NCI-H146 (cell line): ENCODE results near the gene MYRF.
A peak's percentile ranks its signal among the peaks of the same experiment; 100 is the strongest.

Source experiments
- DNase-seq: peaks from one replicate; lab custom pipeline; 2025; lab: John Stamatoyannopoulos, UW

The MYRF gene

GRCh38 chr11:61739413-61739812, 13.0 kb upstream of the MYRF start:
- DNase-seq: no peak

DNA sequence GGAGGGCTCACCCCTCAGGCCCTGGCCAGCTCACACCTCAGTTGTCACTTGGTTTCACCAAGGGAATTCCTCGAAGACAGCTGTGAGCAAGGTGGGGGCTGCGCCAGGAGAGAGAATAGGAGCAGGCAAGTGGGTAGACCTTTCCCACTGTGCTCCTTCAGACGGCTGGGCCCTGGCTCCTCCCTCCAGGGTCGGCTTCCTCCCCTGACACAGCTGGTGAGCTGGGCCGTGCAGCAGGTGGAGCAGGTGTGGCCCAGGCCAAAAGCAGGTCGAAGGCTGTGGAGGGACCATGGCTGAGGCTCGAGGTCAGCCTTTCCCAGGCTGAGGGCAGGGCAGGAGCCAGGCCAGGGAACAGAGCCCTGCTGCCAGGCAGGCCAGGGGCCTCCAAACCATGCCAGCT, 12.5 kb upstream of the MYRF start:
- peak; percentile 10 for DNase-seq

GRCh38 chr11:61742391-61742790, 10.0 kb upstream of the MYRF start:
- DNase-seq: no peak

DNA sequence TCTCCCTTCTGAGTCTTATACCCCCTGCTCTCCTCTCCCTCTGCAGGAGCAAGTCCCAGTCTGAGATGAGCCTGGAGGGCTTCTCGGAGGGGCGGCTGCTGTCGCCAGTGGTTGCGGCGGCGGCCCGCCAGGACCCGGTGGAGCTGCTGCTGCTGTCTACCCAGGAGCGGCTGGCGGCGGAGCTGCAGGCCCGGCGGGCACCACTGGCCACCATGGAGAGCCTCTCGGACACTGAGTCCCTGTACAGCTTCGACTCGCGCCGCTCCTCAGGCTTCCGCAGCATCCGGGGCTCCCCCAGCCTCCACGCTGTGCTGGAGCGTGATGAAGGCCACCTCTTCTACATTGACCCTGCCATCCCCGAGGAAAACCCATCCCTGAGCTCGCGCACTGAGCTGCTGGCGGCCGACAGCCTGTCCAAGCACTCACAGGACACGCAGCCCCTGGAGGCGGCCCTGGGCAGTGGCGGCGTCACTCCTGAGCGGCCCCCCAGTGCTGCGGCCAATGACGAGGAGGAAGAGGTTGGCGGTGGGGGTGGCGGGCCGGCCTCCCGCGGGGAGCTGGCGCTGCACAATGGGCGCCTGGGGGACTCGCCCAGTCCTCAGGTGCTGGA, 8.8 kb upstream of the MYRF start:
- DNase-seq: no peak

- no peak for DNase-seq
These were observed 8.3 kb upstream of the MYRF start for GRCh38 chr11:61744181-61744580.

DNA sequence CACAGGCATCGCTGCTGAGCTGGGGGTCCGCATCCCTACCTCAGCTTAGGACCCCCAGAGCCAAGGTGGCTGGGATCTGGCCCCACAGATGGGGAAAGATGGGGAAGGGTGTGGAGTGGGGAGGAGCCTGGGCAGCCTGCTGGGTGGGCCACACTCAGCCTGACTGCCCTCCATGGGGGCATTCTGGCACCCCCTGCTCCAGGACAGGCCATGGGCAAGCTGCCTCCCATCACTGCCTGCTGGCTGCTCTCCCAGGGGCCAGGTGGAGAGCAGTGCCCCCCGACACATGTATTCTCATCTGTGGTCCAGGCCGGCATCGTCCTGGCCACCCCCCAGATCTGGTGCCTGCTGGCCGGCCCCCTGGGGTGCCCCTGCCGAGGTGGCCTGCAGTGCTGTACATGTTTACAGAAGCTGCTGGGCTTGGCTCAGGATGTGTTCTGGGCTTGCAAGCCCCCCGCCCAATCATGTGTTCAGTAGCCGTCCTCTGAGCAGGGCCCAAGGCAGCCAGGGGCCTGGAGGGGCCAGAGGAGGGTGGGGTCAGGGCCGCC, 7.8 kb upstream of the MYRF start:
- peak; percentile 30 for DNase-seq

- no peak for DNase-seq
These were observed 6.5 kb upstream of the MYRF start for GRCh38 chr11:61745781-61746441.

GRCh38 chr11:61746442-61747191, 5.8 kb upstream of the MYRF start:
- DNase-seq: no peak

DNA sequence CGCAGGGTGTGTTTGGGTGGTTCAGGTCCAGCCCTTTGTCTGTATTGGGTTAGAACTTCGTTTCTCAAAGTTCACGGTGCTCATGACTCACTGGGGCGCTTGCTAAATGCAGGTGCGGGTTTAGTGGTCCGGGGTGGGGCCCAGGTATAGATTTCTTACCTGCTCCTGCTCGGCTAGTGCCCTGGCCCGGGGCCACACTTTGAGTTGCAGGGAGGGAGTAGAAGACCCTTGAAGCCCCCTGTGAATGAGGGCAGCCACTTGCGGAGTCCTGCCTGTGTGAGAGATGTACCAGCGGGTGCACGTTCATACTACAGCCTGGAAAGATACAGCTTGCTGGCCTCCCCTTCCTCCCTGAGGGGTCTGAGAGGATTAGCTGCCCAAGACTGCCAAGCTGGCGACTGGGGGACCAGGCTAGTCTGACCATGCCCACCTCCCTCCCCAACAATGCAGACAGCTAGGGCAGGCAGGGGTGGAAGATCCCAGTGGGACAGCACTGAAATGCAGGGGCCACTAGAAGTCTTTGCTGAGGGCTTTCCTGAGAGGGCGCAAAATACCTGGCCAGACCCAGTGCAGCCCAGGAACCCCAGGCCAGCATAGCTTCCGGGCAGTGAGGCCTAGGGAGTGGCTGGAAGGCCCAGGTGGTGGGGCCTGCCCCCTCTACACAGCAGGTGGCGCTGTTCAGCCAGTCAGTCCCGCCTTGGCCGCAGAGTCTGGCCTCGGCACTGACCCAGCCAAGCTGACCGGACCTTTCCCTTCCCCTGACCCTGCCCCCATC, 5.1 kb upstream of the MYRF start:
- peak; percentile 71 for DNase-seq

GRCh38 chr11:61747967-61748285, 4.5 kb upstream of the MYRF start:
- DNase-seq: no peak

- no peak for DNase-seq
These were observed 2.7 kb upstream of the MYRF start for GRCh38 chr11:61749591-61750217.

DNA sequence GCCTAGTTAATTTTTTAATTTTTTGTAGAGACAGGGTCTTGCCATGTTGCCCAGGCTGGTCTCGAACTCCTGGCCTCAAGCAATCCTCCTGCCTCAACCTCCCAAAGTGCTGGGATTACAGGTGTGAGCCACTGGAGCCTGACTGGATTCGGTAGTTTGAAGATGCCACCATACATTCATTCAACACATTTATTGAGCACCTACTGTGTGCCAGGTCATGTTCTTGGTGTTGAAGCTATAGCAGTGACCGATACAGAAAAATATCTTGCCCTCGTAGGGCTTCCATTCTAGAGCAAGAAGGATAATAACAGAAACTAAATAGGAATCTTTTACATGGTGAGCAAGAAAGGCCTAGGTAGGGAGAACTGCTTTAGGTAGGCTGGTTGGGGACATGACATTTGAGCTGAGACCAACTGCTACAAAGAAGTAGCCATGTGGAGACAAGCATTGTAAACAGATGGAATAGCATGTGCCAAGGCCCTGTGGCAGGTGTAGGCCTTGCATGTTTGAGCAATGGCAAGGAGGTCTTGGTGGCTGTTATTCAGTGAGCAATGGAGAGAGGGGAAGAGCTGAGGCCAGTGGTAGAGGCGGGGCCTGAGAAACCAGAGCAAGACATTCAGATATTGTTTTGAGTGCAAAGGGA, 1.7 kb upstream of the MYRF start:
- no peak for DNase-seq

- DNase-seq: no peak
These were observed 1.1 kb upstream of the MYRF start for GRCh38 chr11:61751384-61751783.

DNA sequence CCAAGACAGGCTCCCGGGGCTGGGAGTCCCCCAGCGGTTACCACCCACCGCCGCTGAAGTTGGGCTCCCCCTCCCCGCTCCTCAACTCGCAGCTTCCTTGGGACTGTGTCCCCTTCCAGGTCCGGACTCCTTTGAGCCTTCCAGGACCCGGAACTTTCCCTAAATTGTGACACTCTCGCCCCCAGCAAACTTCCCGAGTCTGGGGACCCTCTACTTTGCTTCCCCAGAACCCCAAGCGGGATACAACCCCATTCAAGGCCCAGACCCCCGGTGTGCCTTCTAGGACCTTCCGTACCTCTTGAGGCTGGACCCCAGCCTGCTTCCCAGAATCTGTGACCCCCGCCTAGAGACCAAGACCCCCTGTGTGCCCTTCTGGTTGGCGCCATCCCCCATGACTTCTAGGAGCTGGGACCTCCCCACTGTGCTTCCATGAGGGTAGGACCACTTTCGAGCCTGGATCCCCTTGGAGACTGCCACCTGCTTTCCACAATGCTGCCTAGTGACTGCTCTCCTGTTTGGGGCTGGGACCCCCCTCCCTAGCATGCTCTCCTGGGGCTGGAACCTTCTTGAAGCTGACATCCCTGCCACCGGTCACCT, 587 bp downstream of the MYRF start:
- no peak for DNase-seq

- DNase-seq: no peak
These were observed 1.2 kb downstream of the MYRF start for GRCh38 chr11:61753672-61754071.

- no peak for DNase-seq
These were observed 2.4 kb downstream of the MYRF start for GRCh38 chr11:61754534-61755482.

DNA sequence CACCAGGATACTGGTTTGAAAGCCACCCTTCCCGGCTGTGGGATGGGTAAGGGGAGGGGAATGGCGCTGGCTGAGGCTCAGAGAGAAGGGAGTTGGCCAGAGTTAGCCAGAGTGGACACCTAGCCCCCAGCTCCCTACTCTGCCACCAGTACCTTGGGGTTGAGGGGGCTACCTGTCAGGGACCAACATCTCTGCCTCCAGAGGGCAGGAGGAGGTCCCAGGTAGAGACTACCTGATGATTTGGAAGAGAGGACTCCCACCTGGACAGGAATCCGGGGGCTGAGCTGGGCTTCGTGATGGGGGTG, 3.7 kb downstream of the MYRF start:
- no peak for DNase-seq

DNA sequence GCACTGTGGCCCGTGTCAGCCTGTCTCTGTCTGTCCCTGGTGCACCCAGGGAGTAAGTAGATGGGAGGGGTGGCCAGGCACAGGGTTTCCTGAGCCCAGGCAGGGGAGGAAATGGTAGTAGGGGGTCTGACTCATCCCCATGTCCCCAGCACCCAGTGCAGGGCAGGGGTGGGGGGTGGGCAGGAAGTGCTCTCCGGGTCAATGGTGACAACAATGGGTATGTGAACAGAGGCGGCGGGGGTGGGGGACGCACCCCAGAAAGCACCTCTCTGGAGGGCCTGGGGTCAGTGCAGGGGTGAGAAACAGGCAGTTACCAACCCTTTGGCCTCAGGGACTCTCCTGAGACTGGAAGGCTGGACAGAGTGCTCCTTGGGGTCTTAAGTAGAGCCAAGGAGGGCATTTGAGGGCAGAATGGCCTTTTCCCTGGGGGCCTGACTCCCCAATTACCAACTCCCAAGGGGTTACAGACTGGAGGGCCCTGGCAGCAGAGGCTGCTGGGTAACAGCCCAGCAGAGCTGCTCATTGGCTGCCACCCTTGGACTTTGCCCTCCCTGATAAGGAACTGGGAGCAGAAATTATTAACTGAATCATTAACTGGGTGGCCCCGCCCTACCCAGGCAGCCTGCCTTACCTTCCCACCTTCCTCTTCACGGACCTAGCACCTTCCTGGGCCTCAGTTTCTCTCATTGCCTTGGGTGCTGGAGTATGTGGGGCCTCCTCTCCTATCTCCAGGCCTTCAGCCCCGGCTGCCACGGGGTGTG, 4.2 kb downstream of the MYRF start:
- DNase-seq: no peak

DNA sequence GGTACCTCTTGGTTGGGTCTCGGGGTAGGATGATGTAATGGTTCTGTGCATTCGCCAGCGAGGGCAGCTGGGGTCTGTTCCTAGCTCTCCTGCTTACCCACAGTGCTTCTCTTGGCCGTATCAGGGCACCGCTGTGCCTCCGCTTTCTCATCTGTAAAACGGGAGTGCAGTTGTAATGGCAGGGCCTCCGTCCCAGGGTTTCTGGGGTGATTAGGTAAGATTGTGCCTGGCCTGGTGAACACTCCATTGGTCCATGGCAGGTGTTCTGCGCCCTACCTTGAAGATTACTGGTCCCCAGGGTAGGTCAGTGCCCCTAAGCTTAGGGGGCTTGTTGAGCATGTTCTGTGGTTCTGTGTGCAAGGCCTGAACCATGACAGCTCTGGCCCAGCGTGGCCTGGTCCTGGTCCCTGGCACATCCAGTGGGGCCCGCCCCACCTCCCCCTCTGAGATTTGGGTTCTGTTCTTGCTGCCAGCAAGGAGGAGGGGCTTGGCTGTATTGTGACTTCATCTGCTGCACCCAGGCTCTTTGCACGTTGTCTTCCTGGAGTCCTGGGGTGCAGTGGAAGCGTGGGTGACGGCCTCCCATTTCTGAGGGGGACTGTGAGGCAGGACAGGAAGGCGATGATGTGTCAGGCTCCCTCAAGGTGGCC, 4.9 kb downstream of the MYRF start:
- DNase-seq: no peak
